Frontal cortex (tissue), 4 donors: Measurements from ENCODE around the gene OR11H12. TPM values are rescaled to one million over a fixed set of nuclear protein-coding genes. Genes with fewer than 3 reads are reported as not detected.
"Not testable (repeated sequence)": the region's sequence is repeated elsewhere in the genome, so short reads cannot be mapped to it uniquely, and the experiment has no call there.

ENCODE experiments used
- DNase-seq, 2 donors: peaks; one replicate each; pipeline ENCODE4 v3.0.0; 2012; ENCODE audit warnings: low spot score in 2 of 2
- FAIRE-seq: peaks from 2 replicates; lab custom pipeline; 2012; peaks lifted over from hg19 to GRCh38; lab: Jason Lieb, UNC
- small RNA-seq: library from RNA; depleted of rRNA; stranded (forward); fragments of <200 nt; gene quantifications from one replicate; pipeline ENCODE3, GENCODE V24; 2014
- total RNA-seq: library from RNA; depleted of rRNA; stranded (reverse); fragments of >200 nt; gene quantifications from one replicate; pipeline ENCODE4 v1.2.3, GENCODE V29; 2014
- donor health status: control.
- donor health status: control.
- donor health status: control.

Gene OR11H12
- not detected for total RNA-seq

- not testable (repeated sequence) for FAIRE-seq
These were observed at the start of gene OR11H12 for GRCh38 chr14:18600817-18601216. Gene OR11H12, plus strand, starts transcription at chr14:18601117. Its CDS starts 0 bp downstream, at chr14:18601117.

GRCh38 chr14:18582908-18583307 is 18.0 kb upstream of the OR11H12 start:
- not testable (repeated sequence) for DNase-seq, FAIRE-seq

More at GRCh38 chr14:18600817-18601216, at the start of gene OR11H12:
- not testable (repeated sequence) for DNase-seq

- not testable (repeated sequence) for DNase-seq, FAIRE-seq
These were observed 25.8 kb downstream of the OR11H12 start for GRCh38 chr14:18626610-18627213.

DNA sequence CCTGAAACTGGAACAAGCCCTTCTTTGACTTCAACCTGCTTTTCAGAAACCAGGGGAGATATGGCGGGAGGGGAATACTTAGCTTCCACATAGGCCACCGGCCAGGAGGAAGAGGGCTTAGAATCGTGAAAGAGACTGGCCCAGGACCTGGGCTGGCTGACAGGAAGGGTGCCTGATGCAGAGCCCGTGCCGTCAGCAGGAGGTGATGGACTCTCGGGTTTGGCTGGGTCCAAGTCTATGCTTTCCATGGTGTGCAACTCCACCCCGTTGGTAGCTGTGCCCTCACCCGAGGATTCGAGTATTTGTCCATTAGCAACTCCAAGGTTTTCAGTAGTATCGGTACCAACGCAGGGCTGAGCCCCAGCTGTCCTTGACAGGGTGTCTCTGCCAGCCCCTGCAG is 35.1 kb downstream of the OR11H12 start:
- DNase-seq, FAIRE-seq: not testable (repeated sequence)

- not testable (repeated sequence) for FAIRE-seq, DNase-seq
These were observed 37.1 kb downstream of the OR11H12 start for GRCh38 chr14:18638032-18638431.

DNA sequence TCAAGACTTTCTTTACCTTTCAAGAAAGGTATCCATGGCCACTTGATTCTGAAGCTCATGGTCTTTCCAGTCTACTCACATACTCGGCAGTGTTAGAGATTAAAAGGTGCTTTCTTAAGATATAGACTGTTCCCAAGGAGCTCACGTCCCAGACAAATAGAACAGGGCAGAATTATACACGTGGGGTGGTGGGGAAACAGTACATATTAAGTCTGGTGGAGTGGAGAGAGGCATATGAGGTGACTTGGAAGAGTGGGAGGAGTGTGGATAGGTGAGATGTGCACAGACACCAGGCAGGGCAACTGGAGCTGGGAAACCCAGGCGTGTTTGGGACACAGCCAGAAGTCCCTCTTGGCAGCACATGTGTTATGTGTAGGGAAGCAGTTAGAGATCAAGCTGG is 37.9 kb downstream of the OR11H12 start:
- FAIRE-seq, DNase-seq: not testable (repeated sequence)

DNA sequence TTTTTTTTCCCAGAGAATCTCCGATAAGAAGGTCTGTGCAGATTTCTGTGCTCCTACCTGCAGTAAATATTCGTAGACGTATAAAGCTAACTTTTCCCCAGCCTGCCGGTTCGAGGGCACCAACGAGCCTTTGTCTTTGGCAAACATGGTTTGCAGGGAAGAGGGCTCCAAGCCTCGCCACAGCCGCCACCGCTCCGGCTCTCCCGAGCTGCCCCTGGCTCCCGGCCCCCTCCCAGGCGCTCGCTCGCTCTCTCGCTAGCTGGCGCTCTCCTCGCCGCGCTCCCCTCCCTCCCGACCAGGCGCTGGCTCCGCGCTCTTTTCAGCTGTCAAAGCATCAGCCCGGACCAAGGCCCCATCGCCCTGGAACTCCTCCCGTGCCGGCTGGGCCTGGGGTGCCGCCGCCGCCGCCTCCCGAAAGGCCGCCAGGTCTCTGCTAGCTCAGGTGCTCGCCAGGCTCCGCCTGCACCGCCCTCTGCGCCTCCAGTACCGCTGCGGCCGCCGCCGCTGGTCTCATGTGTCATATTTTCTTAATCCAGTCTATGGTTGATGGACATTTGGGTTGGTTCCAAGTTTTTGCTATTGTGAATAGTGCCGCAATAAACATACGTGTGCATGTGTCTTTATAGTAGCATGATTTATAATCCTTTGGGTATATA is 45.3 kb downstream of the OR11H12 start:
- not testable (repeated sequence) for FAIRE-seq, DNase-seq

Small RNA genes lying within 50 kb of the gene (small RNA-seq; reads per million reads assigned to genes)
- gene CR383656.6 = not detected
- not detected for gene CR383656.7
- gene CR383656.9 = not detected
